ENCODE measurements around the gene SLC28A3. TPM values are rescaled to one million over a fixed set of nuclear protein-coding genes. Genes with fewer than 3 reads are reported as not detected.
A peak's percentile ranks its signal among the peaks of the same experiment; 100 is the strongest.

Gene SLC28A3
- total RNA-seq, 2 donors from 2014 or later, result 0.63 to 1.2 TPM

DNA sequence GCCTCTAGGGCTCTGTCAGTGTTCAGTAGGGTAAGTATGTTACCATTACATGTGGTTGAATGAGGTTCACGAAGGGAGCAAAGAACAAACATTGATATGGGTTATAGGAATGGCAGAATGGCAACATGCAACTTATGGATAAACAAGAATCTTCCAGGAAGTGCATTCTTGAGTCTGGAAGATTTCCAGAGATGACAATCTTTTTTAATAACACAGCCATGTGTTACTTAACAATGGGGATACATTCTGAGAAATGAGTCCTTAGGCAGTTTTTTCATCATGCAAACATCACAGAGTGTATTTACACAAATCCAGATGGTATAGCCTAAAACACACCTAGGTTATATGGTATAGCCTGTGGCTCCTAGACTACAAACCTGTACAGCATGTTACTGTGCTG is 9.1 kb upstream of the SLC28A3 start:
- no peak for DNase-seq
- ATAC-seq, result no peak
- intact Hi-C loops (cut with DNase I), result no loop called here

DNA sequence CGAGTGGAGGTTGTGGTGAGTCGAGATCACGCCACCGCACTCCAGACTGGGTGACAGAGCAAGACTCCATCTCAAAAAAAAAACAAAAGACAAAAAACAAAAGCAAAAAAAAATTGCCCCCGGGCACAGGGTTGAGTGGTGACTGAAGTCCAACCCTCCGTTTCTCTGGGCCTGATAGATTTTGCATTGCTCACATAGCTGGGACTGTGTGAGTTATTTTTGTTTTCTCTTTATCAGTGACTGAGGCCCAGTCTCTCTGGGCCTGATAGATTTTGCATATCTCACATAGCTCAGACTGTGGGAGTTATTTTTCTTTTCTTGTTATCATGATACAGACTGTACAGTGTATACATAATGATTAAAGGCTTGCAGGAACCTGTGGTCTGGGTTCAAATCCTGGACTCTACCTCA is 2.6 kb upstream of the SLC28A3 start:
- intact Hi-C loops (cut with DNase I), result no loop called here
- DNase-seq, result no peak
- peak; percentile 76 to 79 for ATAC-seq

- intact Hi-C loops (cut with DNase I), result no loop called here
- peak; percentile 86 to 89 for ATAC-seq
- peak; percentile 45 for DNase-seq
Measured at GRCh38 chr9:84339962-84340361, 596 bp downstream of the SLC28A3 start.

DNA sequence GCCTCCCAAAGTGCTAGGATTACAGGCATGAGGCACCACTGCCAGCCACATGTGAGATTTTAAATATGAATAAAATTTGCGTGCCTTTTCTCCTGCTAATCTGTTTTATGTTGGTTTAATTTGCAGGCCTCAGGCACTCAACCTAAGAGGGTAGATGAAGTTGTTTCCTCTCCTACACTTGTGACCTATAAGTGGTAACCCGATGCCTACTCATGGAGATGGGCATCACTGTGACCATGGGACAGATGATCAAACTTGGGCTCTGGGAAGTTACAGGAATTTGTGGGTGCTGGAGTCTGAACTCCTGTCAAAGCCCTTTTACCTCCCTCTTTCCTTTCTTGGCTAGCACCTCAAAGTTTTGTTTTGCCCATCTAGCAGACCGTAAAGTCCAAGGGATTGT is 1.1 kb downstream of the SLC28A3 start:
- DNase-seq (no peak), ATAC-seq (peak; percentile 6 to 9)
- intact Hi-C loops (cut with DNase I), result no loop called here

DNA sequence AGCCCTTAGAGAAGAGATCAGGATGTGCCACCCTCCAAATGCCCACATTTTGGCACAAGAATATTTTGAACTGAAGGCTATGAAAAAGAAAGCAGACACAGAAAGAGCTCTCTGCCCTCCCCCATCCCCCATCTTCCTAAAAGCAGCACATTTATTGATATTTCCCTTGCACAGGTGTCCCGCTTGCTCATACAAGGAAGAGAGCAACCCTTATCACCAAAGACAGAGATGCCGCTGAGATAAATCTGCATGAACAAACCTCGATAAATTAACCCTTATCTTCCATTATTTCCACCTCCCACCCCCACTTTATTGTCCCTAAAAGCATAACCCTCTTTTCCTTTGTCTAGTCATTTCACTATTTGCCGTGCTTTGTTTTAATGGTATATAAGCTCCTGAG is 1.8 kb downstream of the SLC28A3 start:
- DNase-seq (no peak), ATAC-seq (no peak)
- intact Hi-C loops (cut with DNase I), result no loop called here

DNA sequence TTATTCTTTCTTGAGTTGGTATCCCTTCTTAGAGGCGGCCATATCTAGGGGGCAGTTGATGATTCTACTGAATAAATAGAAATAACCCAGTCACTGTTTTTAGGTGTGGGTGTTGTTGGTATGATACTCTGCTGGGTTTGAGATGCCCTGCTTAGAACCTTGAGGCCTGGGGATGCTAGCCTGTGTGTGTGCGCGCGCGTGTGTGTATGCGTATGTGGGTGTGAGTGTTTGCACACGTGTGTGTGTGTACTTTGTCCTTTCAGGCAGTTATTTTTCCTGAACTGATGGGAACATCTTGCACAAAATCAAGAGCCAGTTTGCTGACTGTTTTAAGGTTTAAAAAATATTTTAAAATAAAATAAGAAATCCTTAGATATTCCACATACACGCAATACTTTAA is 3.3 kb downstream of the SLC28A3 start:
- no peak for DNase-seq
- intact Hi-C loops (cut with DNase I), result no loop called here
- no peak for ATAC-seq

DNA sequence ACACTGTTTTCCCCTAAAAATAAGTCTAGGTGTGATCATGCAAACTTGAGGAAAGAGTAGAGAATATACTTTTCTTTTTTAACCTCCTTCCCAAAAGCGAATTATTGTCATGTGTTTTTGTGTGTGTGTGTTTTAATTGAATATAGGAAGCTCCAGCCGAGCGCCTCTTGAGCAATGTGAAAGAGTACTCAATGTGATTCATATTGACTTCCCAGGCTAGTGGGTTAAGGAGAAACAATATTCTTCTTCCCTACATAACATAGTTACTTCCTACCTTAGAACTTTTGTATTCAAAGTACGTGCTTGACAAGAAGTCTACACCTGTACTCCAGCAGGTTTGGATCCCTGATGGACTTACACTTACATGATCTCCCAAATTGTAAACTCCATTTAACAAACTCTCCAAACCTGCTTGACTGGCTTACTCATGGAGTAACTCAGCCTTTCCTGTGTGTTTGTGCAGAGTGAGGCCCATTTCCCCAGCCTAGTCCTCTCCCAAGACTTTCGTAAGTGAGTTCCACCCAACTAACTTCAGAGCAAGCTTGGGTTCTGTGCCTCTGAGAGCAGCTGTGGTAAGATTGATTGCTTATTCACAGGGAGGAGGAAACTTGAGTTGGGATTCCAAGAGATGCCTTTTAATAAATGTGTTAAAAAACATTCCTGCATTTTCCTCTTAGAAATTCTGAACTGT is 9.3 kb downstream of the SLC28A3 start:
- ATAC-seq, result peak; percentile 57 to 81
- DNase-seq, result no peak
- intact Hi-C loops (cut with DNase I), result no loop called here

GRCh38 chr9:84330246-84330645 is 10.3 kb downstream of the SLC28A3 start:
- no peak for ATAC-seq
- intact Hi-C loops (cut with DNase I), result no loop called here
- DNase-seq, result no peak

DNA sequence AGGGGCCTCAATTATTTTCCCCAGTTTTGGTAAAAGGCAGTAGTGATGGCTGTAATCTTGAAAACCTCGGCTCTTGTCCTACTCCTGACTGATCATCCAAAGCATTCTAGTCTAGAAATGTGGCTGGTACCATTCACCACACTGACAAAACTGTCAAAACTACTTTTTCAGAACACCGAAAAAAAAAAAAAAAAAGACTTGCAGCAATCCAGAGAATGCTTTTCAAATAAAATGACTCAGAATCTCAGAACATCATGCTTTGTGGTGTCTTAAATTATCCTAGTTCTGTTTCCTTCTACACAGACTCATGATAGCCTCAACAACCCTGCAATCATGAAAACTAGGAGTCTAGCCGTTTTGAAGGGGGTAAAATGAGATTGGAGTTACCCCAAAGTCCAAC is 13.4 kb downstream of the SLC28A3 start:
- DNase-seq (no peak), ATAC-seq (no peak)
- intact Hi-C loops (cut with DNase I), result no loop called here

- ATAC-seq (peak in 1 of 2 donors; percentile 75), DNase-seq (no peak)
- intact Hi-C loops (cut with DNase I), result no loop called here
Measured at GRCh38 chr9:84325347-84325973, 15.1 kb downstream of the SLC28A3 start.

GRCh38 chr9:84324811-84325210 is 15.7 kb downstream of the SLC28A3 start:
- DNase-seq (no peak), ATAC-seq (no peak)
- intact Hi-C loops (cut with DNase I), result no loop called here

DNA sequence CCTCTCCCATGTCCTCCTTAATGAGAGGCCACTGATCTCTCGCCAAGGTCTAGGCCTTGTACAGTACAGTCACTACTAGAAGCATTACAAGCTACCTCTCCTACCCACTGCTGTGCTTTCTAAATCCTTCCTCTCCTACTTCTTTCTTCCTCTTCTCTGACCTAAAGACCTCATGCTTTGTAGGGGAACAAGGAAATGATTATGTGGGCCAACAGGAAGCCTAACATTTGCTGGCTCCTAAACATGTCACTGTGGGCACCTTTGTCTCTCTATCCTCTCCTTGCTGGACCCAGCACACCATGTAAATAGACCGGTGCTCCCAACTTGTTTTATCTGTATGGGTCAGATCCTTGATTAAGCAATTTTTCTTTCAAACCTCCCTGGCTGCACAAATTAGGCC is 16.7 kb downstream of the SLC28A3 start:
- ATAC-seq (peak in 1 of 2 donors; percentile 38), DNase-seq (no peak)
- intact Hi-C loops (cut with DNase I), result no loop called here

GRCh38 chr9:84322828-84323227 is 17.7 kb downstream of the SLC28A3 start:
- no peak for ATAC-seq
- DNase-seq, result no peak
- intact Hi-C loops (cut with DNase I), result no loop called here

GRCh38 chr9:84320231-84320630 is 20.3 kb downstream of the SLC28A3 start:
- DNase-seq, result no peak
- ATAC-seq, result no peak
- intact Hi-C loops (cut with DNase I), result no loop called here

DNA sequence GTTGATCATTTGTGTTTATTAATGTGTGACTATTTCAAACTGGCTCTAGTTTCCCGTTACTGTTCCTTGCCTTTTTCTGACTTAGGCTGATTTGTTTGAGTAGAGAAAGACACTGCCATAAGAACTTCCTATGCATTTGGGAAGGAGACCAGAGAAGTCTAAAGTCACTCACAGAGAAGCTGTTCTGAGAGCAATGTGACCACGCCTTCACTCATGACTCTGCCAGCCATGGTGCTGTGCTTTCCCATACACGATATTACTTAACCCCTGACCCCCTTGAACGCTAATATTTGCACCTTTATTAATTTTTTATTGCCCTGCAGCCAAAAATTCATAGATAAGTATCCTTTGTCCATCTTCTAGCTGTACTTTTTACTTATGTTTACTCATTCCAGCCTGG is 20.9 kb downstream of the SLC28A3 start:
- no peak for ATAC-seq
- intact Hi-C loops (cut with DNase I), result no loop called here

DNA sequence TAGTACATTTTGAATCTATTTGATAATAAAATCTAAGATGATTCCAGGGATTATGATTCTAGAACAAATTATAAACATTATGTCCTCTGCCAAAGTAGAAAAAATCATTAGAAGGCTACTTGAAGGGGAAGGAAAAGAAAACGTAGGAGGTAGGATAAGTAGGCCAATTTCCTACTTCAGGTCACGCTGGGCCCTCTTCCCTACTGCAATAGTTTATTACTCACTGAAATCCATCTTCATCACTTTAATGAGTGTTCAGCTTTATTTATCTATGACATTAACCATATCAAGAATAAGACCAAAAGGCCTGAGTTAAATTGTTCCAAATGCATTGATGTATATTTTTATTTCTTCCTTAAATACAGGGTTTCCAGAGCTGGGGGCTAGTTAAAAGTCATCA is 21.6 kb downstream of the SLC28A3 start:
- intact Hi-C loops (cut with DNase I), result no loop called here
- DNase-seq (no peak), ATAC-seq (no peak)

More for the DNA sequence above, 20.9 kb downstream of the SLC28A3 start:
- no peak for DNase-seq

DNA sequence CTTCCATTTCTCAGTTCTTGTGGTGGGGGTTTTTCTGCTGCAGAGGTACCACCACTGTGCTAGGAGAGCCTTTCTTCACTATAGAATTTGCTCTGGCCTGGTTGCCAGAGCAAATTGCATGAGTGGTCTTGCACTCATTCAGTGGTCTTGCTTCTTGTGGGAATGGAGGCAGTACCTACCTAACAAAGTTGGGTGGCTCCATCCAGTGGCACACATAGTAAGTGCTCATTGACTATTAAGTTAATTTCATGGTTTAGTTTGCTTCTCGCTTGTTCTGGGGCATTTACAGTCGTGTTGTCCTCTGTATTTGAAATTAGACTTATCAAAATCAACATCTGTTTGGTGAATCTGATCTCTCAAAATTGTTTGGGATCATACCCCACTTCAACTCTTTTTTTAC is 23.0 kb downstream of the SLC28A3 start:
- no peak for DNase-seq

GRCh38 chr9:84315278-84315877 is 25.2 kb downstream of the SLC28A3 start:
- ATAC-seq, result peak; percentile 38 to 66
- intact Hi-C loops (cut with DNase I), result loop anchor here in 1 of 2 donors (2.0 kb wide), 1 partner anchor 377 kb away; no protein-coding TSS in a partner anchor
- peak; percentile 56 for DNase-seq

More for the DNA sequence above, 23.0 kb downstream of the SLC28A3 start:
- intact Hi-C loops (cut with DNase I), result no loop called here
- ATAC-seq, result no peak

- DNase-seq (no peak), ATAC-seq (no peak)
- intact Hi-C loops (cut with DNase I), result loop anchor here in 1 of 2 donors (2.0 kb wide), 1 partner anchor 376 kb away; no protein-coding TSS in a partner anchor
Measured at GRCh38 chr9:84314306-84314705, 26.3 kb downstream of the SLC28A3 start.

DNA sequence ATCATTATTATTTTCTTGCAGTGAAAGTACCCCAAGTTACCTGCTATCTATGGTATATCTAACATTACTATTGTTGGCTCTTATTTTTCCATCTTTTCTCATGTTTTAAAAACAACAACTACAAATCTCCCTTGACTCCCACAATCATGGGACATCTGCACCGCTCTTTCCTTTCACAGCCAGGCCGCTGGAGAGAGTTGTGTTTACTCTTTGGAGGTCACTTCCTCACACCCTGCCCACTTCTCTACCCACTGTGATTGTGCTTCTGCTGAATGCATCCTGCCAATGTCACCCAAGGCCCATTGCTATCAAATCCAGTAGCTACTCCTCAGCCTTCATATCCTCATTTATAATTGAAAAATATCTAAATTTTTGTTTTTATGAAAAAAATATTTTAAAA is 29.7 kb downstream of the SLC28A3 start:
- DNase-seq, result no peak
- intact Hi-C loops (cut with DNase I), result no loop called here
- no peak for ATAC-seq

Data from left cardiac atrium (tissue), 4 donors.